HG03342 (cell line): ENCODE data around the gene RNF215.
"Not testable (repeated sequence)": the region's sequence is repeated elsewhere in the genome, so short reads cannot be mapped to it uniquely, and the experiment has no call there.

Source experiments
- ATAC-seq: cut with Tn5 transposase; IDR thresholded peaks from one replicate; pipeline ENCODE4 v1.9.1; 2021; ENCODE audit warnings: mild to moderate bottlenecking, moderate library complexity; ENCODE audit not compliant: unreplicated experiment

The RNF215 gene

DNA sequence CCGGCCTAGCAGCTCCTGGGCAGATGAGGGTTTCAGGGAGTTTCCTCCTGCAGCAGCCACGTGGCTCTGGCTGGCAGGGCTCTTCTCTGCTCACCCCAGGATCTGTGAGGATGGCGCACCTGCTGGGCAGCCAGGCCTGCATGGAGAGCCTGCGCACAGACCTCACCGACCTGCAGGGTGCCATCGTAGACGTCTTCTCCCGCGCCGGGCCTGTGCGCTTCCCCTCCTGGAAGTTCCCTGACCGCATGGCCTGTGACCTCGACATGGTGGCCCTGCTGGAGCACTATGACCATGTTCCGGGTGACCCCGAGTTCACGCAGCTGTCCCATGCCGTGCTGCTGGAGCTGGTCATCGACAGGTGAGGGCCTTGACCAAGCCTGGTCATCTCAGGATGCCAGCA is 21.3 kb downstream of the RNF215 start:
- no peak for ATAC-seq

DNA sequence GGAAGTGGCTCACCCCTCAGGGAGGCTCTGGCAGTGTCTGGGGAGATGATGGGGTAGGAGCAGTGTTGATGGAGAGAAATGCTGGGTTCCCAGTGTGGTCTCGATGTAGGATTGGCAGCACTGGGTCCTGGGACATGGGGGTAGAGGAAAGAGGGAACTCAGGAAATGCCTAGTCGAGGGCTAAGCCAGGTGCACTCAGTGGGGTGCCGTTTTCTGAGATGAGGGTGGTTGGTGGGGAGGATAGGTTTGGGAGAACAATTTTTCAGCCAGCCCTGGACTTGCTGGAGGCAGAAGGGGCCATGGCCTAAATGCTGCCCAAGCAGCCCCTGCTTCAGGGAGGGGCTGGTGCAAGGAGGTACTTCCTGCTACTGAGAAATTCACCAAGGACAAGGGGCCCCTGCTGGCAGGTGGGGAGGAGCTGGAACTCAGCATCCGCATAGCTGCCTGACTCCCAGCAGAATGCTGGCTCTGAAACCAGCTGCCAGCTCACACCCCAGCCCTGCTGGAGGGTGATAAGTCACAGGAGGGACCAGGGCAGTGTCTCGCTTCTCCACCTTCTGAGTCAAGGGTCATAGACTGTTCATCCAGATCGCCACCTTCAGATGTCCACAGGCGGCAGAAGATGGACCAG is 24.4 kb downstream of the RNF215 start:
- no peak for ATAC-seq

DNA sequence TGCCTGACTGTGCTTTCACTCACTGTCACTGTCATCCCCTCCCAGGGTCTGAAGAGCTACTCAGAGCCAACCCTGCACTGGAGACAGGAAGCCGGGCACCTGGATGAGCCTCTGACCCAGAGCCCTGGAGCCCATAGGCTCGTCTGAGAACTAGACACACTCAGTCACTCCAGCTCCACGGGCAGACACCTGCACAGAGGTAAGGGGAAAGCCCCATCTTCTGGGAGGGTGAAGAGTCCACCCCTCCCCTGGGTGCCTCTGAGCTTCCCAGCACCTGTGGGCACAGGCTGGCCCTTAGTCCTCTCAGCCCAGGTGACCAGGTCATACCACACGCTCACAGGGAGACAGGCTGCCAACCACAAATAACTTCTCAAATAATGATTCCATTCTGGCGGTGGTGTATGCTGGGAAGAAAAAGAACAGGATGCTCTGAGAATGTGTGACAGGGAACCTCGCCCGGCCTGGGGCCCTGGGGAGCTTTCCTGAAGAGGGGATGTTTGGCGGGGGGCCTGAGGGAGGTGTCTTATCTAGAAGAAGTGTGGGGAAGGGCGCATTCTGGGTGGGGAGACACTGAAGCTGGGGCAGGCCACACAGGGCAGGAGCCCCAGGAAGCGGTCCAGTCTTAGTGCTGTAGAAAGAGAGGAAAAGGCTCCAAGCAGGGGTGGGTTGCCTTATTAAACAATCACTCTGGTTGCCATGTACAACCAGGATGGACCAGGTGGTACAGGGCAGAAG is 25.1 kb downstream of the RNF215 start:
- ATAC-seq: no peak

DNA sequence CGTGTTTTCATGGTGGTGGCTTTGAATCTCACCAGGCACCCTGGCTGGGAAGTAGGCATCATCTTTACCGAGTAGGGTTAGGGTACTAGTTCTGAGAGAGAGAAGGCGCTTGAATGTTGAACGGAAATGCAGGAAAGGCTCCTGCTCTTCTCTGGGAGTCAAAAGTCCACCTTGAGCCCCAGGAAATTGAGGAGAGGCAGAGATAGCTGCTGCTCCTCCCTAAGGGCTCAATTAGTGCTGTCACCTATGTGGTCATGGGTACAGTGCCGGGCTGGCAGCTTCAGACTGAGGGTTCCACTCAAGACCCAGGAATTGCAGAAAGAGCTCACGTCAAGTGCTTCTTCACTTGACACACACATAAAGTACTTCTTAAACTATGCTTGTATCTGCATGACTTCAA is 28.7 kb downstream of the RNF215 start:
- no peak for ATAC-seq

DNA sequence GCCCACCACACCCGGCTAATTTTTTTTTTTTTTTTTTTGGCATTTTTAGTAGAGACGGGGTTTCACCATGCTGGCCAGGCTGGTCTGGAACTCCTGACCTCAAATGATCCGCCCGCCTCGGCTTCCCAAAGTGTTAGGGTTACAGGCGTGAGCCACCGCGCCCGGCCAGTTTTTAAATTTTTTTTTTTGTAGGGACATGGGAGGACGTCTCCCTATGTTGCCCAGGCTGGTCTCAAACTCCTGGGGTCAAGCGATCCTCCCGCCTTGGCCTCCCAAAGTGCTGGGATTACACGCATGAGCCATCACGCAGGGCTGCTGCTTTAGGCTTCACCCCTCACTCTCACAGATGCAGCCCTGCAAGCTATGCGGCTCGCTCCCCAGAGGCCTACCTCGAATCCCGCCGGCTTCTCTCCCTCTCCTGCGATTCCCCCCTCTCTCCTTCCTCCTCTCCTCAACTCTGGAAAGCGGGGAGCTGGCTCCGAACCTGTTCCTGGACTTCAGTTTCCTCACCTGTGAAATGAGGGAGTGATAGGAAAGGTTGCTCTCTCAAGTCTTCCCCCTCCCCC is 29.5 kb downstream of the RNF215 start:
- no peak for ATAC-seq

DNA sequence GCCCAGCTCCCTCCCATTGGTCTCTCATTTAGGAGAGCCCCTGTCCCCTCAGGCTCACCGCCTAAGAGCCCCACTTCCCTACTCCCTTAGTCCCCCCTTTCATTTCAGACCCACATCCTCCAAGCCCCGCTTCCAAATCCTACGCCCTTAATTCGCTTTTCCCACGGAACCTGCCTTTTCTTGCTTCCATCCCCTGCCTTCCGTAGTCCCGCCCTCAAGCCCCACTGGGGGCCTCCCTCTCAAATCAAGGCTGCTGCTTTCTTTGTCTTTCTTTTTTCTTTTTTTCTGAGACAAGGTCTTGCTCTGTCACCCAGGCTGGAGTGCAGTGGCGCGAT is 30.0 kb downstream of the RNF215 start:
- no peak for ATAC-seq

DNA sequence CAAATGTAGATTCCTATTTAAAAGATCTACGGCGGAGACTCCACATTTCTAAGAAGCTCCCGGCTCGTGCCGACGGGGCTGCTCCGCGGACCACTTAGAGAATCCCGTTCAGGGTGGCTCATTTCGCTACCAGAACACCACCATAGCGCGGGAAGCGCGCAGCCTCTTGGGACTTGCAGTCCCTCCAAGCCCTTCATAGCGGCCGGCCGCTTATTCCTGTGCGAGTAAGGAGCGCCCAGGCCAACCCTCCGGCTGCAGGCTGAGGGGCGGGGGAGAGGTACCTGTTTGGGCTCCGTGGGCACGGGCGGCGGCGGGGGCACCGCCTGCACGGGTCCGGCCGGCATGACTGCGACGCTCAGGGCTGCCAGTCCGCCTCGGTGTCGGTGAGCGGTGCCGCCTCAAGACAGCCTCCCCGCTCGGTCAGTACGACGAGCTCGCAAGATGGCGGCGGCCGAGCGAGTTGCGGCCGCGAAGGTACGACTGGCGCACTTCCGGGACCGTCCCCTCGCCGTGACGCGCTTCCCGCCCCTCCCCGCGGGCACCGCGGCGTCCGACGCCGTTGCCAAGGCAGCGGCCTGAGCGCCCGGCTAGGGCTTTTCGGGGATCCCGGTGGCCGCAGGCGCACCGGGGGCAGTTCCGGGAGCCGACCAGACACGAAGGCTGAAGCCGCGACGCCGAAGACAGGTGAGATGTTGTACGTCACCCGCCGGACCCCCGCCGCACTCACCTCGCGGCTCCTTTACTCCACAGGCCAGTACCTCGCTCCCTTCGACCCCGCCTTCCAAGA is 30.6 kb downstream of the RNF215 start, which contains the start of the genes CCDC157 and SF3A1:
Gene CCDC157 (plus strand): TSS at position 559 of the 787 bp plus-strand sequence. CDS start 8,994 bp downstream, outside the sequence.
Gene SF3A1 (minus strand): TSS at position 446 of the 787 bp plus-strand sequence. CDS start 102 bp downstream, at position 344.
- ATAC-seq: peak; percentile 86

DNA sequence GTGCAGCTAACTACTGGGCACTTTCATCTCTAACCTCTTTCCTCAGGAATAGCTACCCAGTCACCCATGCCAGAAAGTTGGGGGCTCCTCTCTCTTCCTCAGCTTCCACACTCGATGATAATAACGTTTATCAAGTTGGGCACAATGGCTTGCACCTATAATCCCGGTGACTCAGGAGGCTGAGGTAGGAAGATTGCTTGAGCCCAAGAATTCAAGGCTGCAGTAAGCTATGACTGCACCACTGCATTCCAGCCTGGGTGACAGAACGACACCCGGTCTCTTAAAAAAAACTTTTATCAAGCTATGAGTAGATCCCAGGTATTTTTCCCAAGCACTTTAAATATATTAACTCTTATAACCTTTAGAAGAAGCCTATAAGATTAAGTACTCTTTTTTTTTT is 32.6 kb downstream of the RNF215 start:
- no peak for ATAC-seq

DNA sequence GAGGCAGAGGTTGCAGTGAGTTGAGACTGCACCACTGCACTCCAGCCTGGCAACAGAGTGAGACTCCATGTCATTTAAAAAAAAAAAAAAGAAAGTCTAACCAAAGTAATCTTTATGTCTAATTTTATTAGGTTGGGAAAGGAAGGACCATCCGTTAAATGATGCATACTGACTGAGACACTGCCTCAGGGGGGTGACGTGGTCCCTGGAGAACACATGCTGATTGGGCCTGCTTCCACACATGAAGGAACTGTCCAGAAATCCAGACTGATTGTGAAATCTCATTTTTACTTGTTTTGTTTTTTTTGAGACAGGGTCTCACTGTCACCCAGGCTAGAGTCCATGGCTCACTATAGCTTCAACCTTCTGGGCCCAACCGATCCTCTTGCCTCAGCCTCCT is 36.0 kb downstream of the RNF215 start:
- ATAC-seq: no peak

DNA sequence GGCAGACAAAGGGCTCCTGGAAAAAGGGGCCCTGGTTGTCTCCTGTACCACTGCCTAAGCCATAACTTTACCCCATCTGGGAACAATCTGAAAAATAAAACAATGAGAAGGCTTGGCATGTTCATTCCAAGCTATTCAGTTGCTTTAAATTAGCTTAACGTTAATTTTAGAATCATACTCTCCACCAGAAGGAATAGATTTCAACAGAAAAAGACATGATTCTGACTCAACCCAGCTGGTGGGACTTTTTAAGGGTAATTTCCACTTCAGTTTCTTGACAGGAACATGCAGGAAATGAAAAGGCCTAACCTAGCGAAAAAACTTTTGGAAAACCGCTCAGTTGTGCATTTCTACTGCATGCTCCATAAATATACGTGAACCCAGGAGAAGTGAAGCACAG is 38.4 kb downstream of the RNF215 start:
- ATAC-seq: no peak

DNA sequence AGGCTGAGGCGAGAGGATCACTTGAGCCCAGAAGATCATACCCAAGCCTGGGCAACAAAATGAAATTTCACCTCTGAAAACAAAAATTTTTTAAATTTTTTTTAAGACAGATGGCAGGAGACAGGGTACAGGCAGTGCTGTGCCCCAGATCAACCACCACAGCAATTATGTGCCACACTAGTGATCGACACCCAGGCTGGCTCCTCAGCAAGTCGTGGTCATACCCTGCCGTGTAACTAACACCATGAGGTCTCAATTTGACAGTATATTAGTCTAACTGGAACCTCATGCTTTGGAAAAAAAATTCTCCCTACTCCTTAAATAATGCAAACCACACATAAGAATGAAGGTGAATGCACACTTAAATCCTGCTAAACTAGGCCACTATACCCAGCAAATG is 38.8 kb downstream of the RNF215 start:
- no peak for ATAC-seq

DNA sequence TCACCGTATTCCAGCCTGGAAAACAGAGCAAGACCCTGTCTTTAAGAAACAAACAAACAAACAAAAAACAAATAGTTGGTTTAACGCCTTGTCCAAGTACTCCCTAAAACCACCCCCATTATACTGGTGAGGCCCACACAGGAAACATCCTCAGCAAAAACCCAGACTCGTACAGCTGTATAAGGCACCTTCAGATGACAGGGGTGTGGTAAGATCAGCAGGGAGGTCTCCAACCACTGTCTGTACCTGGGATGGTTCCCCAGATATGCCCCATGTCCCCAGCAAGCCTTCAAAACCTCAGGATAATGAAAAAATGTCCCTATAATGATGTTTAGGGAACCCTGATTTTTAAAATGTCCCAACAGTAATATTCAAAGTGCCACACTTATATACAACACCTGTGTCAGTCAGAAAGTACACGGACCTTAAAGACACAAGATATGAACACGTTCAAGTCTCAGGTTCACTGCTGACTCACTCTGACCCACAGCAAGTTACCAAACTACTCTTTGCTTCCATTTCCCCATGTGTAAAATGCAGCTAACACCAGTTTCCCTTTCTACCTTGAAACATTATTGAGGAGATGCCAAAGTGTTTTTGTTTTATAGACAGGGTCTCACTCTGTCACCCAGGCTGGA is 39.8 kb downstream of the RNF215 start:
- no peak for ATAC-seq

DNA sequence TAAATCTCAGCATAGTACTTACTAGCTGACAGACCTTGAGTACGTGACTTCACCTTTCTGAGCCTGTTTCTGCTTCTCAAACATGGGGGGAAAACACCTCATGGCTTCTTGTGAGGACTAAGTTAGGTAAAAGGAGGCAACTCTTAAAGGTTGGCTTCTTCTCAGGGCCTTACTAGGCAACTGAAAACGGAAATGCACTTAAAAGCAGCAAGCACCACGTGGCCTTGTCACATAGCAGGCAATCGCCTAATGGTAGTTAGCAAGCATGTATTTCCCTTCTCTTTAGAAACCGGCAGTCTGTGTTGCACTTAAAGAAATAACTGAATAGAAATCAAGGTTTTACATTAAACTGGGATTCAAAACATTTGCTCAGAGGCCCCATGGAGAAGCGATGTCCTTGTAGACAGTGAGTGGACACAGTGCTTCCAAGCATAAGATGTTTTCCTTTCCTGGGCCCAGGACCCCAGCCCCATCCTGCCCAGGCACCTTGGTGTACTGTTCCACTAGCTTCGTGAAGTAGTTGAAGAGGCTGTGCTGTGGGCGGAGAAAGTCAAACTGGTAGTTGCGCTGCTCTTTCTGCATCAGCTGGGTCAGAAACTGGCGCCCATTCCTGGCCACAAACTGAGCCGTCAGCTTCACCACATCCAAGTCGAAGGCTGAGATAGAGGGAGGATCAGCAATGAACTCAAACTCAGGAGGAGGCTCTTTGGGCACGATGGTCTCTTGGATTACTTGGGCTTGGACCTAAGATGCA is 42.6 kb downstream of the RNF215 start:
- ATAC-seq: no peak

DNA sequence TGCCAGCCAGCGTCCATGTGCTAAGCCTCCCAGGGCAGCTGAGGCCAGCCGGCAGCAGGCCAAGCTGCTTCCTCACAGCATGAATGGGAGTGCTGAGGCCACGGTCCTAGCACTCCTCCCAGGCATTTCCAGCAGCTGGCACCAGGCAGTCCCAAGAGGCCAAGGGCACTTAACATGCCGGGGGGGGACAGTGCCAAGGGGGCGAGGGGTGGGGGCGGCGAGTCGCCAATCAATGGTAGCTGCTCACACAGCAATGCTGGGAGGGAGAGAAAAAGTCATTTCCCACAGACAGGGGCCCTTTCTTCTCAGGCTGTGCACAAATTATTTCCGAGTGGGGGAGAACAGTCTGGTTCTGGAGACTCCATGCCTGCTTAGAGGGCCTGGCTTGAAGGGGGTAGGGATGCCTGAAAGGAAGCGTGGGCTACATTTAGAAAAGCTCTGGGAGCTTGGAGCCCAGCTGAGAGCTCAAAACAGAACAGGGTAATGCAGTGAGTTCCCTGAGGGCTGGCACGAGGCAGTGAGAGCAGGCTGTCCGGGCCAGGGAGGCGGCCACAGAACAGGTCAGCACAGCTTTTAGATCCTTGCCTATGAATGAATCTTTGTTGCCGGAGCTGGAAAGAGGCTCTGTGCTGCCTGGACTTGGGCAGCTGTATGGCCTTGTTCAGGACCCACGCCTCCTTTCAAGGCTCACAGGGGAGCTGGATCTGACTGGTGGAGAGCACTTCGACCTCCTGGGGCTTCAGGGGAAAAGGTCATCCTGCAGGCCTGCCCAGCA is 46.1 kb downstream of the RNF215 start:
- no peak for ATAC-seq

DNA sequence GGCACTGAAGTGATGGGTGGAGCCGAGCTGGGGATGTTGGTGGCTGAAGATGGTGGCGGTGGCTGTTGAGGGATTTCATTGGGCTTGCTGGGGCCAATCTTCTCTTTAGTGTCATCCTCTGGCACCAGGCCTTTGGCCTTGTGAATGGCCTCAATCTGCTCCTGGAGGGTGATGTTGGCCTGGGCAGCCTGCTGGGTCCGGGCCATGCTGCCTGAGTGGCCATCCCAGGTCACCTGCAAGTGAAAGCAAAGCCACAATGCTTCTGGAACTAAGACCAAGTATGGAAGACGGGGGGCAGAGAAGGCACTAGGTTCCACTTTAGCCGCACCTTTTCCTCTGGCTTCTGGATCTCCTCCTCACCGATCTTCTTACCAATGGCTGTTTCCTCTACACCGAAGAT is 48.4 kb downstream of the RNF215 start:
- no peak for ATAC-seq

DNA sequence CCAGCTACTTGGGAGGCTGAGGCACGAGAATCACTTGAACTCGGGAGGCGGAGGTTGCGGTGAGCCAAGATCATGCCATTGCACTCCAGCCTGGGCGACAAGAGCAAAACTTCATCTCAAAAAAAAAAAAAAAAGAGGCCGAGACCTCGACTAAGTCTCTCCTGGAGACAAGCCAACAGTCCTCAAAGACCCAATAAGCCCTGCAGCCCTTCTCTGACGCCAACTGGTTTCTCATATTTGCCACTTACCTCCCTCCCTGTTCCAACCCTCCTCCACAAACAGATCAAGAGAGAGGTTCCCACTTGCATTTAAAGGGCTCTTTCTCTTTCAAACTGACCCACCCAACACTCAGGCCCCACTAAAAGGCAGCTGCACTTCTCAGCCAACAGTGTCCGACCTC is 48.9 kb downstream of the RNF215 start:
- not testable (repeated sequence) for ATAC-seq

DNA sequence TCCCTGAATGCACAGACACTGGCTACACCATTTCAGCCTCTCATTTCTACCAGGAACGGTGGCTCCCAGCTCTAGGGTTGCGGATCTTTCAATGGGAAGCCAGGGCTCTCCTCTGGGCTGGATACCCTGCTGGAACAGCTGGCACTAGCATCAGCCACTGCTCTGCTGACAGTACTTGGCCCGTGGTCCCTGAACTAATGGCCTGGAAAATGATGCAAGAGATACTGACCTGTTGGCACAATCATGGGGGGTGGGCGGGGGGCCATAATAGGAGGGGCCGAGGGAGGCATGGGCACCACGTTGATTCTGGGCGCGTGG is 49.8 kb downstream of the RNF215 start:
- no peak for ATAC-seq

DNA sequence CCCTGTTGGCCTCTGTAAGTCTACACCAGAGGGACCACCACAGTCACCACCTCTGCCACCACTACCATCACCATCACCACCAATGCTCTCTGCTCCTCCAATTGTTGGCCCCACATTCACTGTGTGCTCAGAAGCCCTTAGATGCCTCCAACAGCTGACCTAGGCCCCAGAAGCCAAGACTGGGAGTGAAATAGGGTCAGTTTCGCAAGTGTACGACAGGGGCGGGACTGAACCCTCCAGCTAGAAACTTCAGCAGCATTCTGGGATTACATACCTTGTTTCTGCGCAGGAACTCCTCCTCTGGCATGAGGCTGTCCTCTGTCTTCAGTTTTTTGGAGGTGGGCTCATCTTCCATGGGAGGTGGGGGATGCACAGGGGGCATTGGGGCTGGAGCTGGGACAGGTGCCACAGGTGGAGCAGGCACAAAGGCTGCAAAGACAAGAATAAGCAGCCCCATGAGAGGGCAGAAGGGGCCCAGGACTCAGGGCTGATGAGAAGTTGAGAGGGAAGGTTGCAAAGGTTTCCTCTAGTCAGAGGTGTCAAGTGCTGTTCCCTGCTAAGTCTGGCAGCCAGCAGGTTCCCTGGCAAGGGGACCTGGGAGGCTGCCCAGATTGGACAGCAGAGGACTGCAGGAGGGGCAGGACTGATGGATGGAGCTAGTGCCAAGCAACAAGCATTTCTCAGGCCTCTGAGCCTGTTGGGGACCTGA is 50.3 kb downstream of the RNF215 start:
- ATAC-seq: no peak

DNA sequence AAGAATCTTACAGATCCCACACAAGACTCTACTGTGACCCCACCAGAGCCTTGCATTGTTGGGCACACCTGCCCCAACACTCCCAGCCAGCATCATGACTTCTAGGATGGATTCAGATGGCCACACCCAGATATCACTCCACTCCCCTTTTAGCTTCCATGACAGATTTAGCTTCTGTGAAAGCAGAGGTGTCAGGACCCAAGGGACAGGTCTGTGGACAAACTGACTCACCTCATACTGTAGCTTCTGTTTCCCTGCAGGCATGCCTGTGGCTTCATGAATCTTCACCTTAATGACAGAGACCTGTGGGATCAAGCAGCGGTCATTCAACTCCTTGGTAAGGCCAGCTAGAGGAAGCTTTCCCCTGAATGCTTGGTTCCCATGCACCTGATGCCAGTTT is 52.0 kb downstream of the RNF215 start:
- no peak for ATAC-seq
